ENCODE measurements around the gene RNPS1.
"Not testable (repeated sequence)": the region's sequence is repeated elsewhere in the genome, so short reads cannot be mapped to it uniquely, and the experiment has no call there.

RNPS1 gene

GRCh38 chr16:2243031-2243528 is 24.8 kb downstream of the RNPS1 start:
- TF ChIP-seq JUND (IDR thresholded peaks at IDR 0.05; ENCODE audit: low read depth): no peak
- in situ Hi-C loops (cut with HindIII; ENCODE audit: low pct_unique_long_range_greater_than_20kb, low sequenced_read_pairs): no loop called here
- DNase-seq (ENCODE audit: low read depth in 1 of 2, low spot score in 1 of 2): peak in 1 of 2 experiments; percentile 46

- TF ChIP-seq JUND (IDR thresholded peaks at IDR 0.05; ENCODE audit: low read depth): no peak
- in situ Hi-C loops (cut with HindIII; ENCODE audit: low pct_unique_long_range_greater_than_20kb, low sequenced_read_pairs): no loop called here
- no peak for DNase-seq (ENCODE audit: low read depth in 1 of 2, low spot score in 1 of 2)
Measured at GRCh38 chr16:2242598-2242997, 25.3 kb downstream of the RNPS1 start.

DNA sequence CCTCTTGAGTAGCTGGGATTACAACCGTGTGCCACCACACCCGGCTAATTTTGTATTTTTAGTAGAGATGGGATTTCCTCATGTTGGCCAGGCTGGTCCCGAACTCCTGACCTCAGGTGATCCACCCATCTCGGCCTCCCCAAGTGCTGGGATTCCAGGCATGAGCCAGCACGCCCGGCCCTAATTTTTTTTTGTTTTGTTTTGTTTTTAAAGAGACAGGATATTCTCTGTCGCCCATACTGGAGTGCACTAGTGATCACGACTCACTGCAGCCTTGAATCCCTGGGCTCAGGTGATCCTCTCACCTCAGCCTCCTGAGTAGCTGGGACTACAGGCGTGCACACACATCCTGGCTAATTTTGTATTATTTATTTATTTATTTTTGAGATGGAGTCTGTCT is 27.6 kb downstream of the RNPS1 start:
- DNase-seq (ENCODE audit: low read depth in 1 of 2, low spot score in 1 of 2); in situ Hi-C loops (cut with HindIII; ENCODE audit: low pct_unique_long_range_greater_than_20kb, low sequenced_read_pairs): not testable (repeated sequence)

- DNase-seq (ENCODE audit: low read depth in 1 of 2, low spot score in 1 of 2): no peak
- no peak for TF ChIP-seq JUND (IDR thresholded peaks at IDR 0.05; ENCODE audit: low read depth)
- in situ Hi-C loops (cut with HindIII; ENCODE audit: low pct_unique_long_range_greater_than_20kb, low sequenced_read_pairs): no loop called here
Measured at GRCh38 chr16:2238838-2239675, 28.9 kb downstream of the RNPS1 start.

- DNase-seq (ENCODE audit: low read depth in 1 of 2, low spot score in 1 of 2): no peak
- in situ Hi-C loops (cut with HindIII; ENCODE audit: low pct_unique_long_range_greater_than_20kb, low sequenced_read_pairs): no loop called here
- TF ChIP-seq JUND (IDR thresholded peaks at IDR 0.05; ENCODE audit: low read depth): no peak
Measured at GRCh38 chr16:2238150-2238837, 29.6 kb downstream of the RNPS1 start.

GRCh38 chr16:2237493-2238149 is 30.3 kb downstream of the RNPS1 start:
- no peak for DNase-seq (ENCODE audit: low read depth in 1 of 2, low spot score in 1 of 2)
- in situ Hi-C loops (cut with HindIII; ENCODE audit: low pct_unique_long_range_greater_than_20kb, low sequenced_read_pairs): no loop called here
- no peak for TF ChIP-seq JUND (IDR thresholded peaks at IDR 0.05; ENCODE audit: low read depth)

GRCh38 chr16:2237102-2237482 is 30.8 kb downstream of the RNPS1 start:
- no peak for DNase-seq (ENCODE audit: low read depth in 1 of 2, low spot score in 1 of 2)
- no peak for TF ChIP-seq JUND (IDR thresholded peaks at IDR 0.05; ENCODE audit: low read depth)
- in situ Hi-C loops (cut with HindIII; ENCODE audit: low pct_unique_long_range_greater_than_20kb, low sequenced_read_pairs): no loop called here

DNA sequence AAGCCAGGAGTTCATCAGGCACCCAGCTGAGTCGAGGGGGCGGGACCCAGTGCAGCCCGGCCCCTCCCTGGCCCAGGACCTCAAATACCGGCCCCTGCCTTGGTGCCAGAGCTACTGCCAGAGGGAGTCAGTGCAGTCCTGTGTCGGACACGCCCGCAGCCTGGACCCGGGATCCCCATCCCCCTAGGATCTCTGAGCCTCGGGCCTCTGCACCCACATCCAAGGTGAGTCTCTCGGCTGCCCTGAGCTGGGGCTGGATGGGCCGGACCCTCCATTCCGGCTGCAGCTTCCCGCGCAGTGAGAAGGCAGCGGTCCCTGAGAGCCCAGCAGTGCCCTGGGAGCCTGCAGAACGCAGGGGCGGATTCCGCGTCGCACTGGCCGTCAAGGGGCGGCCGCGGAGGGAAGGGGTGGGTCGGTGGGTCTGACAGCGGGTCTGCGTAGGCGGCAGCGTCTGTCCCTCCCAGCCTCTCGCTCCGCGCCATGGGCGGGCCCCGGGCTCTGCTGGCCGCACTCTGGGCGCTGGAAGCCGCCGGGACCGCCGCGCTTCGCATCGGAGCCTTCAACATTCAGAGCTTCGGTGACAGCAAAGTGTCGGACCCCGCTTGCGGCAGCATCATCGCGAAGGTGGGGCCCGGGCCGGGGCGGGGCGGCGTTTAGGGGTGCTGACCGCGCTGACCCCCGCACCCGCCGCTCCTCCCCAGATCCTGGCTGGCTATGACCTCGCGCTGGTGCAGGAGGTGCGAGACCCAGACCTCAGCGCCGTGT is 31.4 kb downstream of the RNPS1 start, which contains the start of gene DNASE1L2:
Gene DNASE1L2, plus strand, starts transcription at position 108 of the 765 bp plus-strand sequence. Its CDS starts 373 bp downstream, at position 481.
- no peak for TF ChIP-seq JUND (IDR thresholded peaks at IDR 0.05; ENCODE audit: low read depth)
- no peak for DNase-seq (ENCODE audit: low read depth in 1 of 2, low spot score in 1 of 2)
- in situ Hi-C loops (cut with HindIII; ENCODE audit: low pct_unique_long_range_greater_than_20kb, low sequenced_read_pairs): no loop called here

DNA sequence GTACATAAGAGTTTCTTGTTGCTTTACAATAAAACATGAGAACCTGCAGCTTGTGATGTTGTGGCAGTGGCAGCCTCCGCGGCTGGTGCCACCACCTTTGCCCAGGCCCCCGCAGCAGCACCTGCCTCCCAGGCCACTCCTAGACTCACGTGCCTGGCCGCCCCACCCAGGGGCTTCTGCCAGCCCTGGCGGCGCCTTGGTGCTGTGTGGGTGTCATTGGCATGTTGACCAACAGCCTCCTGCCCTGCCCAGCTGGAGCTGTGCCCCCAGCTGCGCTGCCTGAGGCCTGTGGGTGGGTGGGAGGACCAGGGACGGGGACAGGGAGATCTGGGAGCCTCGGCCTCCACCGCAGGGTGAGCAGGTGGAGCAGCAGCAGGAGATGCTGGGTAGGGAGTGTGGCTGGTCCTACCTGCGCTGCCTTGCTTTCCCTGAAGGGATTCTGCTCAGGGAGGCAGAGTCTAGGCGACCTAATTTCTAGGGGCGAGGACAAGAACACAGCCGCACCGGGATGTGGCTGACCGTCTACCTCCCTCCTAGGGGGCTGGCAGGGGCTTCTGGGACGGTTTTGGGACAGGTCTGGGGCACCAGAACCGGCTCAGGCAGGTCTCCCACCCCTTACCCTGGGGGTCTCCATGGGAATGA is 32.1 kb downstream of the RNPS1 start:
- TF ChIP-seq JUND (IDR thresholded peaks at IDR 0.05; ENCODE audit: low read depth): no peak
- no peak for DNase-seq (ENCODE audit: low read depth in 1 of 2, low spot score in 1 of 2)
- in situ Hi-C loops (cut with HindIII; ENCODE audit: low pct_unique_long_range_greater_than_20kb, low sequenced_read_pairs): no loop called here

GRCh38 chr16:2235234-2235651 is 32.7 kb downstream of the RNPS1 start:
- in situ Hi-C loops (cut with HindIII; ENCODE audit: low pct_unique_long_range_greater_than_20kb, low sequenced_read_pairs): no loop called here
- no peak for TF ChIP-seq JUND (IDR thresholded peaks at IDR 0.05; ENCODE audit: low read depth)
- DNase-seq (ENCODE audit: low read depth in 1 of 2, low spot score in 1 of 2): no peak

- DNase-seq (ENCODE audit: low read depth in 1 of 2, low spot score in 1 of 2): no peak
- TF ChIP-seq JUND (IDR thresholded peaks at IDR 0.05; ENCODE audit: low read depth): no peak
- in situ Hi-C loops (cut with HindIII; ENCODE audit: low pct_unique_long_range_greater_than_20kb, low sequenced_read_pairs): no loop called here
Measured at GRCh38 chr16:2234813-2235170, 33.1 kb downstream of the RNPS1 start.

All from T47D (cell line).